GM21786 (cell line): ENCODE data around the gene LNP1.
"Not testable (repeated sequence)": the region's sequence is repeated elsewhere in the genome, so short reads cannot be mapped to it uniquely, and the experiment has no call there.

Experiments used
- ATAC-seq: cut with Tn5 transposase; IDR thresholded peaks from one replicate; pipeline ENCODE4 v1.9.1; 2021; ENCODE audit not compliant: unreplicated experiment

The LNP1 gene

GRCh38 chr3:100471444-100471843 is 70.1 kb downstream of the LNP1 start:
- ATAC-seq, result no peak

- ATAC-seq, result not testable (repeated sequence)
Observed at GRCh38 chr3:100477851-100478360, 76.6 kb downstream of the LNP1 start.

- not testable (repeated sequence) for ATAC-seq
Observed at GRCh38 chr3:100478521-100478920, 77.2 kb downstream of the LNP1 start.

GRCh38 chr3:100480081-100480480 is 78.7 kb downstream of the LNP1 start:
- no peak for ATAC-seq

GRCh38 chr3:100482176-100482575 is 80.8 kb downstream of the LNP1 start:
- no peak for ATAC-seq

- ATAC-seq, result no peak
Observed at GRCh38 chr3:100483529-100483928, 82.2 kb downstream of the LNP1 start.

GRCh38 chr3:100486808-100487207 is 85.5 kb downstream of the LNP1 start:
- ATAC-seq, result no peak

GRCh38 chr3:100489118-100489517 is 87.8 kb downstream of the LNP1 start:
- no peak for ATAC-seq

- ATAC-seq, result peak; percentile 91
Observed at GRCh38 chr3:100492059-100493006, 91.0 kb downstream of the LNP1 start, which contains the start of gene TMEM45A. Gene TMEM45A (plus strand): TSS chr3:100492619. CDS start chr3:100555212, 62,593 bp downstream.

GRCh38 chr3:100496711-100497261 is 95.4 kb downstream of the LNP1 start:
- ATAC-seq, result peak; percentile 37

GRCh38 chr3:100499651-100500050 is 98.3 kb downstream of the LNP1 start:
- no peak for ATAC-seq

- ATAC-seq, result no peak
Observed at GRCh38 chr3:100500320-100500880, 99.1 kb downstream of the LNP1 start.

GRCh38 chr3:100503448-100503847 is 102.1 kb downstream of the LNP1 start:
- ATAC-seq, result no peak
